GM06990 (cell line): Measurements from ENCODE around the gene SLC25A31.

Experiments
- DNase-seq: peaks from one replicate; pipeline ENCODE4 v3.0.0-alpha.2; 2011; ENCODE audit not compliant: insufficient read length; ENCODE audit errors: extremely low read depth
- H3K27me3 ChIP-seq: replicated peaks from 2 replicates; pipeline ENCODE4 v1.6.0; 2011; ENCODE audit warnings: low read length; ENCODE audit not compliant: control insufficient read depth, insufficient read depth
- H3K36me3 ChIP-seq: 2 replicates; pipeline ENCODE4 v1.5.1; 2011; ENCODE audit warnings: low read length; ENCODE audit not compliant: control insufficient read depth, insufficient read depth
- H3K4me3 ChIP-seq: replicated peaks from 2 replicates; pipeline ENCODE4 v1.5.1; 2011; ENCODE audit warnings: low read depth, mild to moderate bottlenecking, control low read depth, low read length
- CTCF ChIP-seq: IDR thresholded peaks from 2 replicates; pipeline ENCODE4 v1.5.1; 2011; ENCODE audit warnings: low read length, control low read depth, mild to moderate bottlenecking, inconsistent platforms; ENCODE audit not compliant: insufficient read depth, poor library complexity, severe bottlenecking

Gene SLC25A31

GRCh38 chr4:127759893-127760292, 29.7 kb downstream of the SLC25A31 start:
- TF ChIP-seq CTCF: no peak
- H3K36me3 ChIP-seq: no peaks in the 10 kb centered on the region
- no peak for DNase-seq
- no peak overlapping the region for H3K4me3 ChIP-seq
- no peaks in the 10 kb centered on the region for H3K27me3 ChIP-seq

- TF ChIP-seq CTCF: no peak
- Histone ChIP-seq H3K36me3 (no peaks in the 10 kb centered on the region), H3K27me3 (no peaks in the 10 kb centered on the region), H3K4me3 (no peak overlapping the region)
- DNase-seq: no peak
Measured at GRCh38 chr4:127771535-127772275, 41.5 kb downstream of the SLC25A31 start.

GRCh38 chr4:127772769-127773671, 42.8 kb downstream of the SLC25A31 start:
- TF ChIP-seq CTCF: no peak
- H3K36me3 ChIP-seq: no peaks in the 10 kb centered on the region
- no peaks in the 10 kb centered on the region for H3K27me3 ChIP-seq
- H3K4me3 ChIP-seq: no peak overlapping the region
- DNase-seq: no peak

GRCh38 chr4:127775843-127776242, 45.6 kb downstream of the SLC25A31 start:
- no peak for TF ChIP-seq CTCF
- Histone ChIP-seq H3K27me3 (no peaks in the 10 kb centered on the region), H3K4me3 (no peak overlapping the region), H3K36me3 (no peaks in the 10 kb centered on the region)
- no peak for DNase-seq

- no peaks in the 10 kb centered on the region for H3K36me3 ChIP-seq
- no peak for TF ChIP-seq CTCF
- DNase-seq: no peak
- H3K4me3 ChIP-seq: no peak overlapping the region
- H3K27me3 ChIP-seq: no peaks in the 10 kb centered on the region
Measured at GRCh38 chr4:127776620-127777019, 46.4 kb downstream of the SLC25A31 start.
